ENCODE data around the gene GPHB5. TPM values are rescaled to one million over a fixed set of nuclear protein-coding genes. Genes with fewer than 3 reads are reported as not detected.
A peak's percentile ranks its signal among the peaks of the same experiment; 100 is the strongest.
"Not testable (repeated sequence)": the region's sequence is repeated elsewhere in the genome, so short reads cannot be mapped to it uniquely, and the experiment has no call there.

Gene GPHB5
- total RNA-seq, 1 experiment from 2014 or later: not detected

DNA sequence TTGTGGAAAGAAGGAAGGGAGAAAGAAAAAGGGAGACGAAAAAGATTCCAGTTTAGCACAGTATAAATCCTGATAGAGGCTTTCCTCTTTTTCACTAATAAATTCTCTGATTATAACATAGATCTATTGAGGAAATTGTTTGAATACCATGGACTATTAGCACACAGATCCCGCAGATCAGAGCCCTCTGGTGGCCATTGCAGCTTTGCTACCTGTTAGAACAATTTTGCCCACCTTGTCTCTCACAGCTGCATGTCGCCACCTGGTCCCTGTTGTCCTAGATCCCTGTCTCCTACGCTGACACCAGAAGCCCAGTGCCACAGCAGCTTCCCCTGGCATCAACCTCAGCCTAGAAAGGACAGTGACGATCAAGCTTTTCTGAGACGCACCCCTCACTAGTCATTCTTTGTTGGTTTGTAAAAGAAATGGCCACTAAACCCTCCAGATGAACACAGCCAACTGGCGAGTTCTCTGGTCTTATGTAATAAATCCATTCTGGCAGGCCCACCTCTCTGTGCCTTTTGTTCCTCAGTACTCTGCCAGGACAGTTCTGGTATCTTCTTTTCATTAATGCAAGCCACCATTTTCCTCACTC, 9.9 kb downstream of the GPHB5 start:
- H3K79me2 ChIP-seq (ENCODE audit: insufficient read depth, low read length): no peaks in the 10 kb centered on the region
- H4K20me1 ChIP-seq (ENCODE audit: control insufficient read depth, insufficient read depth, insufficient read length): no peaks in the 10 kb centered on the region
- no peak overlapping the region for H3K4me2 ChIP-seq (ENCODE audit: insufficient read depth, insufficient read length, low read length)
- H3K27ac ChIP-seq (ENCODE audit: insufficient read length, low read depth, low read length): no peak overlapping the region
- H3K27me3 Mint-ChIP-seq (ENCODE audit: low read depth): no peaks in the 10 kb centered on the region
- H3K79me1 ChIP-seq (ENCODE audit: insufficient read depth, low read depth, low read length, poor library complexity, severe bottlenecking): no peaks in the 10 kb centered on the region
- no peaks in the 10 kb centered on the region for H3K27me3 ChIP-seq (ENCODE audit: insufficient read depth, low read length)
- no peak overlapping the region for H3K23ac ChIP-seq (ENCODE audit: insufficient read length, low read depth, low read length)
- H3K9me3 ChIP-seq (ENCODE audit: control insufficient read depth, low read depth, low read length): no peaks in the 10 kb centered on the region
- H3K9ac ChIP-seq (ENCODE audit: extremely low read depth, insufficient read length, low read length): no peak overlapping the region
- no peaks in the 10 kb centered on the region for H3K36me3 Mint-ChIP-seq (ENCODE audit: insufficient read depth in 1 of 3, low read depth in 3 of 3)
- H2AFZ ChIP-seq (ENCODE audit: low read length): no peak overlapping the region
- H3K14ac ChIP-seq (ENCODE audit: insufficient read depth, low read length): no peak overlapping the region
- no peak overlapping the region for H3K56ac ChIP-seq (ENCODE audit: insufficient read length, low read depth, low read length)
- no peak overlapping the region for H2BK12ac ChIP-seq (ENCODE audit: insufficient read length, low read depth, low read length)
- no peak overlapping the region for H3K4ac ChIP-seq (ENCODE audit: low read depth, low read length)
- no peak overlapping the region for H4K91ac ChIP-seq (ENCODE audit: insufficient read length, low read depth, low read length)
- H3K9me3 Mint-ChIP-seq: no peaks in the 10 kb centered on the region
- no peak overlapping the region for H2BK5ac ChIP-seq (ENCODE audit: insufficient read length, low read length)
- no peak overlapping the region for H2BK120ac ChIP-seq (ENCODE audit: low read depth, low read length, poor library complexity, severe bottlenecking)
- no peak overlapping the region for H2BK20ac ChIP-seq (ENCODE audit: low read depth, low read length, poor library complexity, severe bottlenecking)
- no peak overlapping the region for H3K27ac Mint-ChIP-seq
- H3K4me1 ChIP-seq (ENCODE audit: insufficient read depth, low read length): no peaks in the 10 kb centered on the region
- no peak overlapping the region for H3K4me3 Mint-ChIP-seq
- H3K4me1 Mint-ChIP-seq: peaks cover 12 to 15% of the 10 kb centered on the region in 2 experiments
- no peak overlapping the region for H2AK5ac ChIP-seq (ENCODE audit: insufficient read length, low read length)
- H3K18ac ChIP-seq (ENCODE audit: insufficient read length, low read depth, low read length): no peak overlapping the region
- H4K5ac ChIP-seq (ENCODE audit: insufficient read length, low read depth, low read length): no peak overlapping the region
- no peak overlapping the region for H2BK15ac ChIP-seq (ENCODE audit: low read depth, low read length)
- H3T11ph ChIP-seq (ENCODE audit: low read length): no peak overlapping the region
- peak; percentile 91 for TF ChIP-seq CTCF (conservative IDR thresholded peaks at IDR 0.05)
- H4K8ac ChIP-seq (replicated peaks; ENCODE audit: insufficient read length, low read depth, low read length): no peak overlapping the region
- H3K23me2 ChIP-seq (ENCODE audit: insufficient read length, low read depth, low read length, poor library complexity, severe bottlenecking): no peaks in the 10 kb centered on the region
- DNase-seq: peak; percentile 80
- WGBS (ENCODE audit: extremely low coverage, insufficient read length, low lambda C conversion rate): no CpG with 5 or more reads among the region's 7 CpGs

GRCh38 chr14:63304429-63304828, 14.3 kb downstream of the GPHB5 start:
- H2BK5ac ChIP-seq (ENCODE audit: insufficient read length, low read length); H3K4ac ChIP-seq (ENCODE audit: low read depth, low read length); H2BK120ac ChIP-seq (ENCODE audit: low read depth, low read length, poor library complexity, severe bottlenecking); H3K9ac ChIP-seq (ENCODE audit: extremely low read depth, insufficient read length, low read length); H2AK5ac ChIP-seq (ENCODE audit: insufficient read length, low read length); H3K4me1 ChIP-seq (ENCODE audit: insufficient read depth, low read length); H3K27me3 Mint-ChIP-seq (ENCODE audit: low read depth); H3K14ac ChIP-seq (ENCODE audit: insufficient read depth, low read length); H3T11ph ChIP-seq (ENCODE audit: low read length); H3K27me3 ChIP-seq (ENCODE audit: insufficient read depth, low read length); H3K79me1 ChIP-seq (ENCODE audit: insufficient read depth, low read depth, low read length, poor library complexity, severe bottlenecking); H4K8ac ChIP-seq (replicated peaks; ENCODE audit: insufficient read length, low read depth, low read length); H3K23me2 ChIP-seq (ENCODE audit: insufficient read length, low read depth, low read length, poor library complexity, severe bottlenecking); H3K79me2 ChIP-seq (ENCODE audit: insufficient read depth, low read length); H3K23ac ChIP-seq (ENCODE audit: insufficient read length, low read depth, low read length); H3K9me3 Mint-ChIP-seq; H3K9me3 ChIP-seq (ENCODE audit: control insufficient read depth, low read depth, low read length); H3K4me2 ChIP-seq (ENCODE audit: insufficient read depth, insufficient read length, low read length); H3K36me3 Mint-ChIP-seq (ENCODE audit: insufficient read depth in 1 of 3, low read depth in 3 of 3); H2BK12ac ChIP-seq (ENCODE audit: insufficient read length, low read depth, low read length); H4K91ac ChIP-seq (ENCODE audit: insufficient read length, low read depth, low read length); H3K27ac Mint-ChIP-seq; H3K4me3 Mint-ChIP-seq; H2BK20ac ChIP-seq (ENCODE audit: low read depth, low read length, poor library complexity, severe bottlenecking); H2BK15ac ChIP-seq (ENCODE audit: low read depth, low read length); DNase-seq; H4K20me1 ChIP-seq (ENCODE audit: control insufficient read depth, insufficient read depth, insufficient read length); H4K5ac ChIP-seq (ENCODE audit: insufficient read length, low read depth, low read length); H3K56ac ChIP-seq (ENCODE audit: insufficient read length, low read depth, low read length); H3K27ac ChIP-seq (ENCODE audit: insufficient read length, low read depth, low read length); H3K18ac ChIP-seq (ENCODE audit: insufficient read length, low read depth, low read length); H2AFZ ChIP-seq (ENCODE audit: low read length): not testable (repeated sequence)
- H3K4me1 Mint-ChIP-seq: peaks cover 11 to 12% of the 10 kb centered on the region in 2 experiments
- WGBS (ENCODE audit: extremely low coverage, insufficient read length, low lambda C conversion rate): no CpG with 5 or more reads among the region's 5 CpGs
